H9 (cell line): ENCODE measurements around the gene CYP1B1. TPM values are rescaled to one million over a fixed set of nuclear protein-coding genes. Genes with fewer than 3 reads are reported as not detected.

Experiments
- DNase-seq: peaks from one replicate; pipeline ENCODE4 v3.0.0-alpha.2; 2017
- H2AFZ ChIP-seq: one replicate; pipeline ENCODE4 v1.6.1; 2013; ENCODE audit warnings: mild to moderate bottlenecking, low read length, control low read depth, moderate library complexity
- H2AK5ac ChIP-seq: 2 replicates; pipeline ENCODE4 v1.6.1; 2013; ENCODE audit warnings: low read length, control low read depth, mixed read lengths; ENCODE audit not compliant: insufficient read length
- H2BK120ac ChIP-seq: one replicate; pipeline ENCODE4 v1.6.1; 2013; ENCODE audit warnings: low read depth, mild to moderate bottlenecking, low read length, control low read depth, inconsistent platforms; ENCODE audit not compliant: poor library complexity, severe bottlenecking
- H2BK12ac ChIP-seq: 2 replicates; pipeline ENCODE4 v1.6.1; 2013; ENCODE audit warnings: low read length, control low read depth, mixed read lengths, low read depth; ENCODE audit not compliant: insufficient read length
- H2BK15ac ChIP-seq: 2 replicates; pipeline ENCODE4 v1.6.1; 2013; ENCODE audit warnings: low read depth, low read length, control low read depth
- H2BK20ac ChIP-seq: one replicate; pipeline ENCODE4 v1.6.1; 2013; ENCODE audit warnings: low read depth, mild to moderate bottlenecking, low read length, control low read depth, inconsistent platforms; ENCODE audit not compliant: poor library complexity, severe bottlenecking
- H2BK5ac ChIP-seq: 2 replicates; pipeline ENCODE4 v1.6.1; 2013; ENCODE audit warnings: low read length, control low read depth, mixed read lengths; ENCODE audit not compliant: insufficient read length
- H3K14ac ChIP-seq: 2 replicates; pipeline ENCODE4 v1.6.1; 2013; ENCODE audit warnings: low read length, control low read depth; ENCODE audit not compliant: insufficient read depth
- H3K18ac ChIP-seq: 2 replicates; pipeline ENCODE4 v1.6.1; 2013; ENCODE audit warnings: low read depth, mild to moderate bottlenecking, mixed read lengths, low read length, control low read depth; ENCODE audit not compliant: insufficient read length
- H3K23ac ChIP-seq: 2 replicates; pipeline ENCODE4 v1.6.1; 2013; ENCODE audit warnings: low read length, control low read depth, mixed read lengths, low read depth; ENCODE audit not compliant: insufficient read length
- H3K23me2 ChIP-seq: 2 replicates; pipeline ENCODE4 v1.6.1; 2013; ENCODE audit warnings: low read depth, mild to moderate bottlenecking, mixed read lengths, low read length, control low read depth; ENCODE audit not compliant: insufficient read length, poor library complexity, severe bottlenecking
- H3K27ac ChIP-seq: 2 replicates; pipeline ENCODE4 v1.5.1; 2013; ENCODE audit warnings: low read length, control low read depth, mixed read lengths, low read depth; ENCODE audit not compliant: insufficient read length
- H3K27me3 ChIP-seq: 2 replicates; pipeline ENCODE4 v1.6.1; 2013; ENCODE audit warnings: low read length, control low read depth, inconsistent platforms; ENCODE audit not compliant: insufficient read depth
- H3K4ac ChIP-seq: 2 replicates; pipeline ENCODE4 v1.6.1; 2013; ENCODE audit warnings: low read depth, mild to moderate bottlenecking, control low read depth, inconsistent platforms, low read length, moderate library complexity
- H3K4me1 ChIP-seq: 2 replicates; pipeline ENCODE4 v1.6.1; 2013; ENCODE audit warnings: low read length, control low read depth, inconsistent platforms; ENCODE audit not compliant: insufficient read depth
- H3K4me2 ChIP-seq: 2 replicates; pipeline ENCODE4 v1.6.1; 2013; ENCODE audit warnings: low read length, control low read depth, mixed read lengths; ENCODE audit not compliant: insufficient read length, insufficient read depth
- H3K56ac ChIP-seq: 2 replicates; pipeline ENCODE4 v1.6.1; 2013; ENCODE audit warnings: low read depth, mild to moderate bottlenecking, mixed read lengths, low read length, control low read depth; ENCODE audit not compliant: insufficient read length
- H3K79me1 ChIP-seq: 2 replicates; pipeline ENCODE4 v1.6.1; 2013; ENCODE audit warnings: low read depth, mild to moderate bottlenecking, moderate library complexity, low read length, control low read depth, inconsistent platforms; ENCODE audit not compliant: insufficient read depth, poor library complexity, severe bottlenecking
- H3K79me2 ChIP-seq: 2 replicates; pipeline ENCODE4 v1.6.1; 2013; ENCODE audit warnings: low read length, control low read depth, inconsistent platforms; ENCODE audit not compliant: insufficient read depth
- H3K9ac ChIP-seq: 2 replicates; pipeline ENCODE4 v1.6.1; 2013; ENCODE audit warnings: low read length, control low read depth, mixed read lengths; ENCODE audit not compliant: insufficient read length; ENCODE audit errors: extremely low read depth
- H3K9me3 ChIP-seq: one replicate; pipeline ENCODE4 v1.6.1; 2013; ENCODE audit warnings: low read depth, low read length, inconsistent platforms; ENCODE audit not compliant: control insufficient read depth
- H3T11ph ChIP-seq: one replicate; pipeline ENCODE4 v1.6.1; 2013; ENCODE audit warnings: mild to moderate bottlenecking, low read length, control low read depth, inconsistent platforms
- H4K20me1 ChIP-seq: one replicate; pipeline ENCODE4 v1.6.1; 2013; ENCODE audit not compliant: control insufficient read depth, insufficient read length, insufficient read depth
- H4K5ac ChIP-seq: 2 replicates; pipeline ENCODE4 v1.6.1; 2013; ENCODE audit warnings: low read depth, mild to moderate bottlenecking, mixed read lengths, low read length, control low read depth; ENCODE audit not compliant: insufficient read length
- H4K8ac ChIP-seq: replicated peaks from 2 replicates; pipeline ENCODE4 v1.6.1; 2013; ENCODE audit warnings: low read length, control low read depth, mixed read lengths, low read depth; ENCODE audit not compliant: insufficient read length
- H4K91ac ChIP-seq: 2 replicates; pipeline ENCODE4 v1.6.1; 2013; ENCODE audit warnings: low read depth, mild to moderate bottlenecking, moderate library complexity, mixed read lengths, low read length, control low read depth; ENCODE audit not compliant: insufficient read length
- H3K27ac Mint-ChIP-seq, 3 experiments: 2 replicates in 2 of 3; 3 replicates in 1 of 3; pipeline ENCODE4 v1.8.0; 2020 to 2021; ENCODE audit warnings: mixed read lengths in 3 of 3, mild to moderate bottlenecking in 1 of 3, moderate library complexity in 1 of 3
- H3K27me3 Mint-ChIP-seq: 2 replicates; pipeline ENCODE4 v1.8.0; 2021; ENCODE audit warnings: low read depth, mild to moderate bottlenecking, moderate library complexity, mixed read lengths
- H3K36me3 Mint-ChIP-seq, 3 experiments: 2 replicates in 2 of 3; 3 replicates in 1 of 3; pipeline ENCODE4 v1.8.0; 2020 to 2021; ENCODE audit warnings: low read depth in 3 of 3, mixed read lengths in 3 of 3; ENCODE audit not compliant: insufficient read depth in 1 of 3
- H3K4me1 Mint-ChIP-seq, 2 experiments: 2 replicates each; pipeline ENCODE4 v1.8.0; 2020; ENCODE audit warnings: mixed read lengths in 2 of 2
- H3K4me3 Mint-ChIP-seq, 2 experiments: 2 replicates in 1 of 2; 3 replicates in 1 of 2; pipeline ENCODE4 v1.8.0; 2020 to 2021; ENCODE audit warnings: mild to moderate bottlenecking in 2 of 2, mixed read lengths in 2 of 2, moderate library complexity in 1 of 2
- H3K9me3 Mint-ChIP-seq, 2 experiments: 2 replicates in 1 of 2; 3 replicates in 1 of 2; pipeline ENCODE4 v1.8.0; 2020; ENCODE audit warnings: mild to moderate bottlenecking in 2 of 2, mixed read lengths in 2 of 2, moderate library complexity in 1 of 2
- CTCF ChIP-seq: fragments of 200-600 bp; sonication (generic); conservative IDR thresholded peaks from 3 replicates; pipeline ENCODE4 v1.8.0; 2021; ENCODE audit warnings: antibody characterized with exemption, mild to moderate bottlenecking
- WGBS: extraction: QIAGEN DNeasy Blood & Tissue Kit; methylation state at CpG from one replicate; pipeline ENCODE4 v1.1.7; 2013; ENCODE audit warnings: missing lambda C conversion rate, low lambda C conversion rate, mixed read lengths; ENCODE audit not compliant: insufficient read length; ENCODE audit errors: extremely low coverage; 5-methylcytosine and 5-hydroxymethylcytosine counted together
- total RNA-seq: library from RNA; stranded (reverse); gene quantifications from 2 replicates; pipeline ENCODE4 v1.2.1, GENCODE V29; 2021

The CYP1B1 gene
- total RNA-seq, 1 experiment from 2014 or later, result 2.7 TPM

- Histone ChIP-seq H2BK120ac (no peak overlapping the region), H3K4me2 (no peak overlapping the region)
Observed at GRCh38 chr2:38026846-38027245, 49.1 kb downstream of the CYP1B1 start.

More at GRCh38 chr2:38026846-38027245, 49.1 kb downstream of the CYP1B1 start:
- no peaks in the 10 kb centered on the region for H3K79me1 ChIP-seq
- Mint-ChIP-seq H3K4me3 (no peak overlapping the region), H3K36me3 (no peaks in the 10 kb centered on the region), H3K27ac (no peak overlapping the region), H3K4me1 (peaks cover 0 to 6% of the 10 kb centered on the region in 2 experiments; a peak in 1 of 4 replicates), H3K27me3 (no peaks in the 10 kb centered on the region; the same call in 1 of the 2 replicates), H3K9me3 (no peaks in the 10 kb centered on the region)
- no peak overlapping the region for H3K18ac ChIP-seq
- H2AK5ac ChIP-seq, result no peak overlapping the region
- H3T11ph ChIP-seq, result no peak overlapping the region
- H2BK5ac ChIP-seq, result no peak overlapping the region
- H2BK12ac ChIP-seq, result no peak overlapping the region
- WGBS, result no CpG with 5 or more reads among the region's 2 CpGs
- H3K27ac ChIP-seq, result no peak overlapping the region
- TF ChIP-seq CTCF, result no peak
- H2AFZ ChIP-seq, result no peak overlapping the region
- no peak overlapping the region for H3K14ac ChIP-seq
- no peak overlapping the region for H4K5ac ChIP-seq
- H4K8ac ChIP-seq, result no peak overlapping the region
- no peaks in the 10 kb centered on the region for H4K20me1 ChIP-seq
- no peaks in the 10 kb centered on the region for H3K4me1 ChIP-seq
- H3K27me3 ChIP-seq, result no peaks in the 10 kb centered on the region
- H2BK20ac ChIP-seq, result no peak overlapping the region
- H3K56ac ChIP-seq, result no peak overlapping the region
- H3K4ac ChIP-seq, result no peak overlapping the region
- no peak overlapping the region for H4K91ac ChIP-seq
- no peak overlapping the region for H3K9ac ChIP-seq
- no peak for DNase-seq
- no peak overlapping the region for H2BK15ac ChIP-seq
- H3K9me3 ChIP-seq, result no peaks in the 10 kb centered on the region
- H3K79me2 ChIP-seq, result no peaks in the 10 kb centered on the region
- no peaks in the 10 kb centered on the region for H3K23me2 ChIP-seq
- no peak overlapping the region for H3K23ac ChIP-seq
